ENCODE data around the gene KCNH3.

Gene KCNH3

DNA sequence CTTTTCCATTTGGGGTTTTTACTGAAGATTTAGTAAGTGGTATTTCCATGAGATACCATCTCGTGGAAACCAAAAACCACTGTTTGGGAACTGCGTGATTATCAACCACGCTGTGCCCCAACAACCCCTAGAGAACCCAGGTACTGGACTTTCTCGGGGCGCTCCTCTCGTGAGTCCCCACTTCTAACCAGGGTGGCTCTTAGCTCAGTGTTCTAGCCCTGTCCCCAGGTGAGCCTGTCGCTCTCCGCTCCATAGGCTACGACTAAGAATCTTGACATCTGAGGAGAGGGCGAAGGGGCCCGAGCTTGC is 28.4 kb downstream of the KCNH3 start:
- DNase-seq (ENCODE audit: low read depth): no peak
- TF ChIP-seq, protein P1, sequence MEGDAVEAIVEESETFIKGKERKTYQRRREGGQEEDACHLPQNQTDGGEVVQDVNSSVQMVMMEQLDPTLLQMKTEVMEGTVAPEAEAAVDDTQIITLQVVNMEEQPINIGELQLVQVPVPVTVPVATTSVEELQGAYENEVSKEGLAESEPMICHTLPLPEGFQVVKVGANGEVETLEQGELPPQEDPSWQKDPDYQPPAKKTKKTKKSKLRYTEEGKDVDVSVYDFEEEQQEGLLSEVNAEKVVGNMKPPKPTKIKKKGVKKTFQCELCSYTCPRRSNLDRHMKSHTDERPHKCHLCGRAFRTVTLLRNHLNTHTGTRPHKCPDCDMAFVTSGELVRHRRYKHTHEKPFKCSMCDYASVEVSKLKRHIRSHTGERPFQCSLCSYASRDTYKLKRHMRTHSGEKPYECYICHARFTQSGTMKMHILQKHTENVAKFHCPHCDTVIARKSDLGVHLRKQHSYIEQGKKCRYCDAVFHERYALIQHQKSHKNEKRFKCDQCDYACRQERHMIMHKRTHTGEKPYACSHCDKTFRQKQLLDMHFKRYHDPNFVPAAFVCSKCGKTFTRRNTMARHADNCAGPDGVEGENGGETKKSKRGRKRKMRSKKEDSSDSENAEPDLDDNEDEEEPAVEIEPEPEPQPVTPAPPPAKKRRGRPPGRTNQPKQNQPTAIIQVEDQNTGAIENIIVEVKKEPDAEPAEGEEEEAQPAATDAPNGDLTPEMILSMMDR (IDR thresholded peaks at IDR 0.05; ENCODE audit: low read depth, low read length, missing control alignments): no peak
- peak overlapping the region; percentile 84 for H3K4me3 ChIP-seq (ENCODE audit: low read depth, low read length)

DNA sequence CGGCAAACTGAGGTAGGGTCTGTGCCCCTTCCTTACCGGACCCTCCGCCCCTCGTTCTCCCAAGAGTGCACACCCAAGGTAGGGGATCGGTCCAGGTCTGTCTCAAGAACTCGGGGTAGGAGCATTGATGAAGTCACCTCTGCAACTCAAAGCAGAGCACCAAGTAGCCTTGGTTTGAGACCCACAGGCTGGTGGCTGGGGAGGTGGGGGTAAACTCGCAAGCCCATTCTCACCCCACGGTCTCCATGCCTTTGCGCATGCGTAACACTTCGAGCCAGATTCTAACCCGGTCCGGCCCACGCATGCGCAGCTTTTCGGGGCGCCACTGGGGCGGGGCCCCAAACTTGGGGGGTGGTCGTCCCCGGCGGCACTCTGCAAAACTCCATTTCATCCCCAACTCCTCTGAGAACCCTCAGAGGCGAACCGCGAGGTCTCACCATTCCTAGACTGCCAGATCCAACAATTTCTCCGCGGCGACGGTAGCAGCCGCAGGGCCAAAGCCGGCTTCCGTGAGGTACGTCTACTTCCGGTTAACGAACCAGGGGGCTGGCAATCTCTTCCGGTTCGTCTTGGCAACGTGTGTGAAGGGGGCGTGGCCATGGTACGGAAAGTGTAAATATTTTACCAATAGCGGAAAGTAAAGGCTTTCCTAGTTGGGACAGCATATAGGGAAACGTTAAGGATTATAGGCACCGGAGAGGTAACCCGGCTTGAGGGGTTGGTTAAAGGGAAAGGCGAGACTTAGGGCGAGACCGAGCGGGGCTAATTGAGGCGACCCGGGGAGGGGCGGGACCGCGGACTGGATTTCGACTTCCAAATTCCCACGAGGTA is 29.0 kb downstream of the KCNH3 start, which contains the start of gene MCRS1:
MCRS1 (minus strand) TSS at position 532 of the 831 bp plus-strand sequence. CDS start 1,411 bp downstream, outside the sequence.
- TF ChIP-seq, protein P1 (IDR thresholded peaks at IDR 0.05; ENCODE audit: low read depth, low read length, missing control alignments): no peak
- peak; percentile 95 for DNase-seq (ENCODE audit: low read depth)

DNA sequence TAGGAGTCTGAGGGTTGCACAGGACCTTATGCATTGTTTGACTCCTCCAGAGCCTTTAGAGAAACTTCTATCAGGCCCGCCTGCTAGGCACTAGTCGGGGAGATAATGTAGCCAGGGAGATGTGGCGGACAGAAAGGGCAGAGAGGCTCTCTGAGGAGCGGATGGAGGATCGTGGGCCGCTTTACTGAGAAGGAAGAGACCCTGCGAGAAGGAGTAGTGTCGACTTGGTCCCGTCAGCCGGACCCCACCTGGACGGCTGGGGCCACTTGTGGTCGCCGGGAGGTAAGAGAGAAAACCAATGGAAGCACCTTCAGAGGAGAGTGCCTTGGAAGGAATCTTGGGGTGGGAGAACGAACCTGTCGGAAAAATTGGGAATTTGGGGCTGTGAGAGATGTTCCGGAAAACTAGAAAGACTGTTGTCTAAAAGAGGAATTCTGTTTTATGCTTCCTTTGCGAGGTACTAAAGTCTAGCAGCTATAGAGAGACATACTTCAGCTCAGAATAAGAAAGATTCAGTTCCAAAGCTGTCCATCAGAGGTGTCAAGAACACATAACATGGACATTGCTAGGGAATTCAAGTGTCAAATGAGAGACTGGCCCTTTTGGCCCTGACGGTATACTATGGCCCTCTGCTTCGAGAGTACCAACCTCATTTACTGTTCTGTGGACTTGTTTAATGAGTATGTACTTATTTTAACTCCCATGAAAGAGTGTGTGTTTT is 29.8 kb downstream of the KCNH3 start:
- peak overlapping the region; percentile 84 for H3K4me3 ChIP-seq (ENCODE audit: low read depth, low read length)
- TF ChIP-seq, protein P1 (IDR thresholded peaks at IDR 0.05; ENCODE audit: low read depth, low read length, missing control alignments): no peak
- DNase-seq (ENCODE audit: low read depth): no peak

More for the DNA sequence above, 29.0 kb downstream of the KCNH3 start, which contains the start of gene MCRS1:
- H3K4me3 ChIP-seq (ENCODE audit: low read depth, low read length): peak within 1 kb of the TSS; percentile 84

DNA sequence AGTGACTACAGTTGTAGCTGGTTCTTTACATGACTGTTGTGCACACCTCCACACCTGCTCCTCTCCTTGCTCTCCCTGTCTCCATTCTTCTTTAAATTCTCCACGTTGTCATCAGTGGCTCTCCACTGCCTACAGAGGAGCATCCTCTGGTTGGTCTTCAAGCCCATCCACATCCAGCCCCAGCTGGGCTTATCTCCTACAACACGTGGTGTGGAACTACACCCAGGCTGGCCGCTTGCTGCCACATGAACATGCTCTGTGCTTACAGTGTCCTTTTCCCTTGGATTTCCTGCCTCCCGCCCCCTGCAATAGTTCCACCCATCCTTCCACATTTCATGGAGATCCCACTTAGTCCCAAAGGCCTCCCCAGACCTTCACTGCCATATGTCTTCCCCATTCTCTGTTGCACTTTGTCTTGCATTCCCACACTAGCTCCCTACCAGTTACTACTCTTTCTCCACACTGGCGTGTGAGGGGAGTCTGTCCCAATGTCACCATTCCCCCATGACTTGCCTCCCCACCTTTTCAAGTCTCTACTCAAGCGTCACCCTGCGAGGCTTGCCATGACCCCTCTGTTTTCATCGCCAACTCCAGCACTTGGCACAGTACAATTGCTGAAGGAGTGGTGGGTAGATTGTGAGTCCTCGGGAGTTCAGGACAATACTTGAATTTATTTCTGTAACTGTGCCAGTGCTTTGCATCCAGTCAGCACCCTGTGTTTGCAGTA is 38.9 kb downstream of the KCNH3 start:
- DNase-seq (ENCODE audit: low read depth): no peak
- TF ChIP-seq, protein P1 (IDR thresholded peaks at IDR 0.05; ENCODE audit: low read depth, low read length, missing control alignments): no peak

DNA sequence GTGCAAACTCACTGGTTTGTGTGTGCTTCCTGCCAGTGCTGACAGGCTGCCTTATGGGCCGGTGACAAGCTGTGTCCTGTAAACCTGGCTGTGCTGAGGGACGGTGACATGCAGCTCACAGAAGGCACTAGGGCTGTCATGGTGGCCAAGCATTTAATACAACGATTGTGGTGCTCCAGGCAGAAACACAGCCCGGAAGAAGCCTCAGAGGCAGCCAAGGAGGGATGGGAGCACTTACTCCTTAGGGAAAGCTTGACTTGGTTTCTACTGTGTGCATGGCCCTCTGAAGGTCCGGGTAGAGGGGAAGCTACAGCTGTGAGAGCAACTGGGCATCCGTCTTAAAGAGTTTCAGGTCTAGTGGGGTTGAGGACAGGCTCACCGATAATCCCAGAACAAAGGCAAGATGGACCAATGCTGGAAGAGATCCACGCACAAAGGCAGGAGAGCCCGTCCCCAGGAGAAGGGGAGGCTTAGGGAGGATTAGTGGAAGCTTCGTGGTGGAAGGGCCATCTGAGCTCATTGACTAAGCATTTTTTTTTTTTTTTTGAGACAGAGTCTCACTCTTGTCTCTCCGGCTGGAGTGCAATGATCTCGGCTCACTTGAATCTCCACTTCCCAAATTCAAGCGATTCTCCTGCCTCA is 39.8 kb downstream of the KCNH3 start:
- H3K4me3 ChIP-seq (ENCODE audit: low read depth, low read length): no peak overlapping the region
- TF ChIP-seq, protein P1 (IDR thresholded peaks at IDR 0.05; ENCODE audit: low read depth, low read length, missing control alignments): no peak
- DNase-seq (ENCODE audit: low read depth): no peak

More for the DNA sequence above, 38.9 kb downstream of the KCNH3 start:
- no peak overlapping the region for H3K4me3 ChIP-seq (ENCODE audit: low read depth, low read length)

Data from GM12864 (cell line).